ENCODE data around the gene GPS1.

- TF ChIP-seq CTCF (IDR thresholded peaks at IDR 0.05) (no peak), POLR2A (IDR thresholded peaks at IDR 0.05) (no peak), POLR2AphosphoS5 (IDR thresholded peaks at IDR 0.05) (no peak)
Observed at GRCh38 chr17:82013341-82013740, 38.4 kb upstream of the GPS1 start.
